EH (cell line): ENCODE measurements around the gene GLG1.

Source experiments
- DNase-seq: peaks from one replicate; pipeline ENCODE4 v3.0.0-alpha.2; 2015; ENCODE audit warnings: low read depth

Gene GLG1

GRCh38 chr16:74608944-74609343, 2.0 kb upstream of the GLG1 start:
- DNase-seq = peak; percentile 24

DNA sequence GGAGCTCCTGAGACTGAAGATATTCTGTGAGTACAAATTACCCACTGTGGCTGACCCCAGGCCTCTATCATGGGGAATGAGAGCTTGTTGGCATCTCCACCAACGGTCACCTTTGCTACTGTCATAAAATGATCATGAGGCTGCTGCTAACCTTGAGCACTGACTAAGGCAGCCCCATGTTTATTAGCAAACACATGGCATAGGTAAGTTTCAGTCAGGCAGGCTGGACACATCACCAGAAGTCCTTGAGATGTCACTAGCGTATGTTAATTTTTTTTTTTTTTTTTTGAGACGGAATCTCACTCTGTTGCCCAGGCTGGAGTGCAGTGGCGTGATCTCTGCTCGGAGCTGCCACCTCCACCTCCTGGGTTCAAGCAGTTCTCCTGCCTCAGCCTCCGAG, 1.5 kb upstream of the GLG1 start:
- no peak for DNase-seq

- peak; percentile 45 for DNase-seq
Observed at GRCh38 chr16:74607962-74608356, 1.0 kb upstream of the GLG1 start.

- DNase-seq = no peak
Observed at GRCh38 chr16:74607310-74607961, 522 bp upstream of the GLG1 start.

DNA sequence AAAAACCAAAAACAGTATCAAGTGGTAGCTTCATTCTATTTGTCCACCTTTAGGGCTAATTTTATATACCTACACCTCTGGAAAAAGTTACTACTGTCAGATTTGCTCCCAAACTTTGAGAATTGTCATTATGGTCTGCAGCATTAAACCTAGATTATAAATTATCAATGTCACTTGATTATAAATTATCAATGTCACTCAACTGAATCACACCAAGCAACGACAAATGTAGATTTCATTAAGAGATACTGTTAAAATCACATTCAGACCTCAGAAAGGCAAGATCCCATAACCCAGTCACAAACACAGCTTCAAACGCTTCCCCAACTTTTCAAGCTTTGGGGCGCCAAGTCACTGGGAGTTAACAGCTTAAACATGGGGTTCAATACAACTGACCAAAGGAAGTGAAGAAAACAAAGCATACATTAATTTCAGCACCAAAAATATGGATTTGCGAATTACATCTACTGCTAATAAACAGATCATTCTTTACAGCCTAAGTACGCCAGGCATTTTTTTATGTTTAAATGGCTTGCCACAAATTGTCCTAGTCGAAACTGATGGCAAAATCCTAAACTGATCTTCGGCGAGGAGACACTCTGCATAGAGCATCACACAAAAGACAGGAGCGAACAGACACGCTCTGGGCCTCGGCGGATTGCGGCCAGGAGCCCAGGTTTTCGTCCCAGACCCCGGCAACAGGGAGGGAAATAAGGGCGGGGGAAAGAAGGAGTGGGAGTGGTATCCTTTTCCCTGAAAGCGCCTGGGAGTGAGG, 981 bp downstream of the GLG1 start:
- no peak for DNase-seq

DNA sequence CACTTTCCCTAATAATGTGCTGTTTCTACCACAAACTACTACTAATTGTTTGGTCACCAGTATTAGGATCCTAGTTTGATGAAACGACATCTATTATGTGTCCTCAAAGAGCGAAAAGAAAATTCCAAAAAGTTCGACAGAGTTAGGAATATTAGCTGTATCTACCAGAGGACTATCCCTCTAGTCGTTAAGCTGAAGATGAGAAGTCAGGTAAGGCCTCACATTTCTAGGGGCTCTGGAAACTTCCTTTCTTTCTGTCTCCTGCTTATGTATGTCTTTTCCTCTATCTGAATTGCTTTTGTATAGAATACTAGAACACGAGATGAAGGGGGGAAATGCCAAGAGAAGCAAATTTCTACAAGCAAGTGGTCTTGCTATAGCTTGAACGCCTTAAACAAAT, 1.6 kb downstream of the GLG1 start:
- no peak for DNase-seq

DNA sequence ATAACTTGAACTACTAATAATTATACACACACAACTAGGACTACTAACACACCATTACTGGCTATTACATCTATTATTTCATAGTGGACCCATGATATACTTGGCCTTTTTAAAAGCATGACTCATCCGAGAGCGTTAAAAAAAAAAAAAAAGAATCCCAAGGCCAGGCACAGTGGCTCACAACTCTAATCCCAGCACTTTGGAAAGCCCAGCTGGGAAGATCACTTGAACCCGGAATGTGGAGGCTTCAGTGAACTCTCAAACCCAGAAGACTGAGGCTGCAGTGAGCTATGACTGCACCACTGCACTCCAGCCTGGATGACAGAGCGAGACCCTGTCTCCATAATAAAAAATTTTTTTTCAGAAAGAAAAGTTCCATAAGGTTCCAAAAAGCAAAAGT, 3.1 kb downstream of the GLG1 start:
- peak; percentile 38 for DNase-seq

- DNase-seq = no peak
Observed at GRCh38 chr16:74601126-74601871, 5.6 kb downstream of the GLG1 start.

DNA sequence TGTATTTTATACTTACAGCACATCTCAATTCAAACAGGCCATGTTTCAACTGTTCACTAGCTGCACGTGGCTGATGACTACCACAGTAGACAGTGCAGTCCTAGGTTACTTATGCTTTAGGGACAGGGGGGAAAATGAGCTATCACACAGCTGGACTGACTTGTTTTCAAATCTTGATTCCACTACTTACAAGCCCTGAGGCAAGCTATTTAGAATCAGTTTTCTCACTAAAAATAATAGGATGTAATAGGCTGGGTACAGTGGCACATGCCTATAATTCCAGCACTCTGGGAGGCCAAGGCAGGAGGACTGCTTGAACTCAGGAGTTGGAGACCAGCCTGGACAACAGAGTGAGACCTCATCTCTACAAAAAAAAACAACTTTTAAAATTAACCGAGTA, 10.3 kb downstream of the GLG1 start:
- no peak for DNase-seq

DNA sequence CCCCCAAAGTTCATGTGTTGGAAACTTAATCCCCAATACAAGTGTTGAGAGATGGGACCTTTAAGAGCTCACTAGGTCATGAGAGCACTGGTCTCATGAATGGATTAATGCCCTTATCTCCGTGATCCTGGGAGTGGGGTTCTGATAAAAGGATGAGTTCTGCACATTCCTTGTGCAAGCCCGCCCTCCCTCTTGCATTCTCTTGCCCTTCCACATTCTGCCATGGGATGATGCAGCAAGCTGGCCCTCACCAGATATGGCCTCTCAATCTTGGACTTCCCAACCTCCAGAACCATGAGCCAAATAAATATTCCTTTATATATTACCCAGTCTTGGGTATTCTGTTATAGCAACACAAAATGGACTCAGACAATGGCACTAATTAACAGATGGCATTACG, 14.1 kb downstream of the GLG1 start:
- no peak for DNase-seq

- no peak for DNase-seq
Observed at GRCh38 chr16:74591876-74592650, 14.9 kb downstream of the GLG1 start.

DNA sequence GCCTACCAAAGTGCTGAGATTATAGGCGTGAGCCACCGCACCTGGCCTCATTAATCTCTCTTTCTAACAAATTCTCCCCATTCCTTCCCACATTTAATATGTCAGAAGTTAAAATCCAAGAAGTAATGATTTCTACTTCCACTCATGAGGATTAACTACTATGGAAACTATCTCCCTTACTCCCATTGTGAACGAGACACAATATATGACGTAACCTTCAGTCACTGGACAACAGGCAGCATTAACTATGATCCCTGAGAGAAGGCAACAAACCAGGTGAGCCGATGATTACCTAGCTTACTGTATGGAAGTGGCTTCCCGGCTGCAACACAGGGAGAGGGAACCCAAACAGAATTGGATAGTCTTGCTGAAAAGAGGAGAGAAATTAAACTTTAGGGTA, 20.0 kb downstream of the GLG1 start:
- no peak for DNase-seq

DNA sequence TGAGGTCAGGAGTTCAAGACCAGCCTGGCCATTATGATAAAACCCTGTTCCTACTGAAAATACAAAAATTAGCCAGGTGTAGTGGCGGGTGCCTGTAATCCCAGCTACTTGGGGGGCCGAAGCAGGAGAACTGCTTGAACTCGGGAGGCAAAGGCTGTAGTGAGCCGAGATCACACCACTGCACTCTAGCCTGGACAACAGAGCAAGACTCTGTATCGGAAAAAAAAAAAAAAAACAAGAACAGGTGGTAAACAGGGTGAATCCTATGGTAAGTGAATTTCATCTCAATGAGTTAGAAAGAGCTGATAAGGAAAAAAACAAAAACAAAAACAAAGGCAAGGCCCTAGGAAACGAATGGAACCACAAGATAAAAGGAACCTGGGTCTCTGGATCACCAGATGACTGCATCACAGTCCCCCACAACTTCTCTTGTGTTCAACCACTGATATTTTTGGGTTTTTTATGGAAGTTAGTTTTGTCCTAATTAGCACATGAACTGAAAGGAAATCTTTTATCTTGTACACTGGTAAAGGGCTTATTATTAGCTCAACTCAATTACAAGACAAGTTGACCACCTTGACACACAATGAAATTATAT, 21.0 kb downstream of the GLG1 start:
- DNase-seq = no peak

GRCh38 chr16:74583926-74584666, 22.8 kb downstream of the GLG1 start:
- no peak for DNase-seq

DNA sequence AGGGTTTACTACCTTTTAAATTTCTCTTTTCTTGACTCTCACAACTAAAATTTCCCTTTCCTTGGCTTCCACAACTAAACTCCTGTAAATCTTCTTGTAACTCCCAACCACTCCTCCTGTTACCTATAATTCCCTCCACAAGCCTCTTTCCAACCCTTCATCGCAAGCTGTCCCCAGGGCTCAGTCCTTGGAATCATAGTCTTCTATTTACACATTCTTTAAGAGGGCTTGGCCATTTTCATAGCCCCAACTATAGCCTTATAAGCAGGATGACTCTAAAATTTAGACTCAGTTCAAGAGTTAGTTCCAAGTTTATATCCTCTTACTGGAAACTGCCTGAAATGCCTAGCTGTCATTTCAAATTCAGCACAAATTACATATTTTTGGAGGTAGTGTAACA, 23.9 kb downstream of the GLG1 start:
- DNase-seq = no peak

DNA sequence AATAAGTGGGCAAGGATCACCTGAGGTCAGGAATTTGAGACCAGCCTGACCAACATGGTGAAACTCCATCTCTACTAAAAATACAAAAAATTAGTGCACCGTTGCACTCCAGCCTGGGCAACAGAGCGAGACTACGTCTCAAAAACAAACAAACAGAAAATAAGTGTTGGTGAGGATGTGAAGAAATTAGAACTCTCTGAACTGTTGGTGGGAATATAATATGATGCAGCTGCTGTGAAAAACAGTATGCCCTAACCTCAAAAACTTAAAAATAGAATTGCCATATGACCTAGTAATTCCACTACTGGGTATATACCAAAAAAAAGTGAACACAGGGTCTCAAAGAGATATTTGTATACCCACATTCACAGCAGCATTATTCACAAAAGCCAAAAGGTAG, 26.1 kb downstream of the GLG1 start:
- no peak for DNase-seq

DNA sequence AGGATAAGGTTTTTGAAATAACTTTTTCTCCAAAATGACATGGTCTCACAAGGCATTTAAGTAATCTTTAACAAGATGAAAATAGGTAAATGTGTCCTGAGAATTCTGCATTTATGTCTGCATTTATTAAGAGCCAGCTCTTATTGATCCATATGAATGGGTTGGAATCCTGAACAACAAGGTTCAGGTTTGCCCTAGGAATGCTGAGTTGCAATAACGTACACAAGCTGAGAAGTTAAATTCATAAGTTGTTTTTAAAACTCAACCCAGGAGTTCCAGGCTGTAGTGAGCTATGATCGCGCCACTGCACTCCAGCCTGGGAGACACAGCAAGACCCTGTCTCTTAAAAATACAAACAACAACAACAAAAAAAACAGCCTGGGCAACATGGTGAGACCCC, 28.1 kb downstream of the GLG1 start:
- no peak for DNase-seq

DNA sequence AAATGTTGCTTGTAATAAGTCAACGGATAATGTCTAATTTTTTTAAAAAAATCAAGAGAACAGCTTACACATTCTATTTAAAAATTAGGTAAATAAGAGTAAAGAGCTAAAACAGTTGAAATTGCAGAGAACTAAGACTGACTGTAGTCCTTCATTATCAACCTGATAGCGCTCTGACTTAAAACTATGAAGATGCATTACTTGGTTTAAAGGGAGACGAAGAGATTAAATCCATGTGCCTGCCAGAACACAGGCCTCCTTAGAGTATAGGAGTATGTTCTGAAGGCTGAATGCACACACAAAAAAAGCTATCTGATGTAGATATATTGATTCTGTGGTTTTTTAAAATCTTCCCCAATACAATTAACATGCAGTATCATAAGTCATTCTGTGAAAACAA, 28.5 kb downstream of the GLG1 start:
- DNase-seq = no peak

DNA sequence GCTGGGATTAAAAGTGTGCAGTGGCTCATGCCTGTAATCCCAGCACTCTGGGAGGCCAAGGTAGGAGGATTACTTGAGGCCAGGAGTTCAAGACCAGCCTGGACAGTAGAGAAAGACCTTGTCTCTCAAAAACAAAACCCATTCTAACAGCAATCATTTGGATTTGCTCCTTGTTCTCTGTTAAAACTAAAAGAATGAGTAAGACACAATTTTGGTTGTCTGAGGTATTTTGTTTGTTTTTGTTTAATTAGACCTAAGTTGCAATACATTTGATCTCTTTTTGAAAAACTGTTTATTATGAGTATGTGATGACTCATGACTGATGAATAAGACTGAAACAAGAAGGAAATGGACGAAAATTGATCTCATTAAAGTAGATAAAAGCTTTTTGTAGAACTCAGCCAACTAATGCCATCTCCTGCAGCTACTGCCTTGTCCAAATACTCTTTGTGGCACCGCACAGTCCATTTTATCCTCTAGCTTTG, 29.0 kb downstream of the GLG1 start:
- DNase-seq = peak; percentile 68

- no peak for DNase-seq
Observed at GRCh38 chr16:74575807-74576643, 30.9 kb downstream of the GLG1 start.
